GM19351 (cell line): ENCODE measurements around the gene RAB11FIP5.

Experiments
- ATAC-seq: cut with Tn5 transposase; IDR thresholded peaks from one replicate; pipeline ENCODE4 v1.9.1; 2021; ENCODE audit warnings: mild to moderate bottlenecking, moderate library complexity; ENCODE audit not compliant: unreplicated experiment

RAB11FIP5 gene

GRCh38 chr2:73085691-73086090, 27.1 kb downstream of the RAB11FIP5 start:
- peak; percentile 93 for ATAC-seq

GRCh38 chr2:73084971-73085370, 27.8 kb downstream of the RAB11FIP5 start:
- no peak for ATAC-seq

- no peak for ATAC-seq
These were observed 28.6 kb downstream of the RAB11FIP5 start for GRCh38 chr2:73083886-73084800.

GRCh38 chr2:73082523-73083410, 30.0 kb downstream of the RAB11FIP5 start:
- no peak for ATAC-seq

- no peak for ATAC-seq
These were observed 31.5 kb downstream of the RAB11FIP5 start for GRCh38 chr2:73081181-73081671.

GRCh38 chr2:73080321-73081131, 32.2 kb downstream of the RAB11FIP5 start:
- no peak for ATAC-seq

GRCh38 chr2:73079636-73080035, 33.1 kb downstream of the RAB11FIP5 start:
- ATAC-seq: no peak

- no peak for ATAC-seq
These were observed 34.0 kb downstream of the RAB11FIP5 start for GRCh38 chr2:73078457-73079411.

GRCh38 chr2:73077424-73077795, 35.3 kb downstream of the RAB11FIP5 start:
- no peak for ATAC-seq

GRCh38 chr2:73076701-73077423, 35.9 kb downstream of the RAB11FIP5 start:
- ATAC-seq: no peak

- no peak for ATAC-seq
These were observed 37.0 kb downstream of the RAB11FIP5 start for GRCh38 chr2:73075477-73076373.

GRCh38 chr2:73074110-73075069, 38.4 kb downstream of the RAB11FIP5 start:
- no peak for ATAC-seq

GRCh38 chr2:73072416-73072815, 40.3 kb downstream of the RAB11FIP5 start:
- no peak for ATAC-seq

- no peak for ATAC-seq
These were observed 40.7 kb downstream of the RAB11FIP5 start for GRCh38 chr2:73072129-73072395.

GRCh38 chr2:73071360-73072128, 41.2 kb downstream of the RAB11FIP5 start, which contains the start of gene SFXN5:
SFXN5 (minus strand) TSS chr2:73071712; CDS start chr2:73071705, 7 bp downstream.
- ATAC-seq: peak; percentile 96
